HG03457 (cell line): ENCODE data around the gene DPYSL5.
A peak's percentile ranks its signal among the peaks of the same experiment; 100 is the strongest.

Source experiments
- ATAC-seq: cut with Tn5 transposase; IDR thresholded peaks from one replicate; pipeline ENCODE4 v1.9.1; 2021; ENCODE audit warnings: moderate number of reproducible peaks; ENCODE audit not compliant: unreplicated experiment

The DPYSL5 gene

GRCh38 chr2:26952374-26952773 is 104.4 kb downstream of the DPYSL5 start:
- ATAC-seq = no peak

GRCh38 chr2:26954135-26954534 is 106.2 kb downstream of the DPYSL5 start:
- no peak for ATAC-seq

- no peak for ATAC-seq
These were observed 109.1 kb downstream of the DPYSL5 start for GRCh38 chr2:26957041-26957440.

- no peak for ATAC-seq
These were observed 109.6 kb downstream of the DPYSL5 start for GRCh38 chr2:26957534-26957933.

- no peak for ATAC-seq
These were observed 111.4 kb downstream of the DPYSL5 start for GRCh38 chr2:26959331-26959730.

DNA sequence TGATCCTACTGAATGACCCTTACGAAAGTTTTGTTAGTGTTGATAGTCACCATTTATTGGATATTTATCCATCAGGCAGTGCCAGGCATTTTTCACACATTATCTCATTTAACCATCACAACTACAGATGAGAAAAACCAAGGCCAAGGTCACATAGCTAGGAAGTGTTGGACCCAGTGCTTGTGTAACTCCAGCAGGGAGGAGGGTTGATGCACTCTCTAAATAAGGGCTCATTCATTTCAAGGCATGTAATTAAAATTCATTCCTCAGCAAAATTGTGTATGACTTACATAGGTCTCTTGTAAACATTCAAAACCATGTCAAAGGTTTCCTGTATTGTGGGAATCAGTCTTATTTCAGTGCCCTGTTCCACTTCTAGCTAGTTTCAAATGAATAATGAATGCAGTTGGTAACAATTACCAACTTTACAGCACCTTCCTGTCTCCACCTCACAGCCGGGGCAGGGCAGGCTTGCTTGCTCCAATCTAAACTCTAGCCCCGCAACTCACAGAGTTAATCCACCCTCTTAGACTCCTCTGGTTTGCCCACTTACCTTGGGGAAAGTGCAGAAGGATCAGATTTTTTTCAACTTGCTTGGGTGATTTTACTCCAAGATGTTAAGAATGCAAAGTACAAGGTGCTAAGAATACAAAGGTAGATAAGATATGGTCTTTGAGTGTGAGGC is 116.7 kb downstream of the DPYSL5 start:
- ATAC-seq = no peak

DNA sequence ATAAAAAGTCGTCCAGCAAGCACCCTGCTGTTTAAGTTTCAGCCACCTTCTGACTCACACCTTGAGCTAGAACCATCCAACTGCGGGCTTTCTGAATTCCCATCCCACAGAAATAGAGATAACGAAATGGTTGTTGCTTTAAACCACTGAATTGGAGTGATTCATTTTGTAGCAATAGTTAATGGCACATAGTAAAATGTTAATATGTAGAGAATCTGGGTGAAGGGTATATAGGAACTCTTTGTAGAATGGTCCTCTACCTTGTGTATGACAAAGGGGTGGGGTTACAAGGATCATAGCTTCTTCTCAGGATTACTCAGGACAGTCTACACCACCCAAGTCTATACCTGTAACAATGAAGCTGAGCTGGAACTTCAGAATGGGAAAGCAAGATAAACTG is 120.1 kb downstream of the DPYSL5 start:
- ATAC-seq = no peak

DNA sequence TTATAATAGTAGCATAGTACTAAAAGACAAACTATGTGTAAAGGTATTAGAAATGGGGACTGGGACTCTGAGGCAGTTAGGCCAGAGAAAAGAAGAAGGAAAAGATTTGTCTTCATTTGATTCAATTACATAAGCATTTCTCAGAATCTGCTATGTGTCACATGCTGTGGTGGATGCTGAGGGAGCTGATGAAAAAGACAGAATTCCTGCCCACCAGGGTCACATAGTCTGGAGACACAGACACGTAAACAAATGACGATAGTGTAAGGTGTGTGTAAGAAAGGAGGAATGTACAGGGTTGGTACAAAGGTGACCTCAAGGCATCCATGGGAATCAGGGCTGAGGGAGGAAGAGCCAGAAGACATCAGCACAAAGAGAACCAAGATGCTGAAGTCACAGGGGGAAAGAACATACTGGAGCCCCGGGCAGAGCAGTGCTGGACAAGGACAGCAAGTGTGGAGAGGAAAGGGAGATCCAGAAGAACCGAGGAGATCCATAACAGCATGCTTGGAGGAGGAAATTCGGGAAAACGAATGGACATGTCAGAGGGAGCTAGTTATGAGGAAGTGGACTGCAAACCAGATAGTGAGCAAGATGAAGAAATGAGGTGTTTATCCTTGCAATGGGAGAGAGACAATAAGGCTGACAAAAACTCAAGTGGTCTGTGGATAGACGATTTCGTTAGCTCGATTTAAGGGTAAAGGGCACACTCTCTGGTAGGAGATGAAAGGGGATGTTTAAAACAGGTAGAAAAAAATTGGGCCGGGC is 121.3 kb downstream of the DPYSL5 start:
- ATAC-seq = no peak

DNA sequence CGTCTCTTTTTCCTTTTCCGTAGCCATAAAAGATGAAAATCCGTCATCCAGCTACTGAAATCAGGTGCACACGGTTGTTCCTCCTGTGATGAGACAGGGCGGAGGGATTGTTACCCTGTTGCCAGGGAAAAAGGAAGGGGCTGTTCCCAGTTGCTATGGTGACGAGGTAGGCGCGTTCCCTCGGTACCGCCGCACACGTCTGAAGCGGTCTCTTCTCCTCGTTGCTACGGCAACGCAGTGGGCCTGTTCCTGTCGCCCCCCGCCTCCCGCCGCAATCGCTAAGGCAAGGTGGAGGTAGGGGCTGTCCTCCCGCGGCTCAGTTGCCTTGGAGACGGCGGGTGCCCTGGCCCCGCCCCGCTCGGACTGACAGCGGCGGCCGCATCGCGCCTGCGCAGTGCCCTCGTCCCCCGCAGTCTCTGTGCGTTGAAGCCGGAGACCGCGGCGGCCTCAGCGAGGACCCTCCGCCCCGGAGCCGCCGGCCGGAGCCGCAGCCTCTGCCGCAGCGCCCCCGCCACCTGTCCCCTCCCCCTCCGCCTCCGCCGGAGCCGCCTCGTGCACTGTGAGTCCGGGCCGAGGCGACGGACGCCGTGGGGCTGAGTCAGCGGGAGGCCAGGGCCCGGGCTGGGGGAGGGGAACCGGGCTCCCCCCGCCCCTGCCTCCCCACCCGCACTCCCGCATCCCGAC is 122.5 kb downstream of the DPYSL5 start, which contains the start of gene MAPRE3:
TSS of gene MAPRE3 (plus strand) at position 394 of the 684 bp plus-strand sequence. CDS start 51,582 bp downstream, outside the sequence.
- ATAC-seq = peak; percentile 60

- no peak for ATAC-seq
These were observed 123.1 kb downstream of the DPYSL5 start for GRCh38 chr2:26970928-26971627.

- no peak for ATAC-seq
These were observed 124.2 kb downstream of the DPYSL5 start for GRCh38 chr2:26971911-26972786.

DNA sequence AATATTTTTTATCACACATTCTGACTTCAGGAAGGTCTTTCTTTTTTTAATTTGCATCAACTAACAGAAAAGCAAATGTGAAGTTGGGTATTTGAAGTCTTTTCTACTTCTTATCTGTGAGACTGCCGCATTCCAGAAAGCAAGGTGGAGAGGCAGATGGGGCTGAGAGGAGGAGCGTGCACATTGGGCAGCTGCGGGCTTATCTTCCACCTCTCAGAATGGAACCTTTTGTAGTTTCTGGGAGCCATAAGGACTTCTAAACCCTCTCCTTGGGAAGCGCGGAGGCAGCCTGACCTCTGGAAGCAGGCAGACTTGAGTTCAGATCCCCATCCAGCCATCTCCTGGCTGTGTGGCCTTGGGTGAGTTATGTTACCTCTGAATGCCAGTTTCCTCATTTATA is 126.4 kb downstream of the DPYSL5 start:
- ATAC-seq = no peak

DNA sequence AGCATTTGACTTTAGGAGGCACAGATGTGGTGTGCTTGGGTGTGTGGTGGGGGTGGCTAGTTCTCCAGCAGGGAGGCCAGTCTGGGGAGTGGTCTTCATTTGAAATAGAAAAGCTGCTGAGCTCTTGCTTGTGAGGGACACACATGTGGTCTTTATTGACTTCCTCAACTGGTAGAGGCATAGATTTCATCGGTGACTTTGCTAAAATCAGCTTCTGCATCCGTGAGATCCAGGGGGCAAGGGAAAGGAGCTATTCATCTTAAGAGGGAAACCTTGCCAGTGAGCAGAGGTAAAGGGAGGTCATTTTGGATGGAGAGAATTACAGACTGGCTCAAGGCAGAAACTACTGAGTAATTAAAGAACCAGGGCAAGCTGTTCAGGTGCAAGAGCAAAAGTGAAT is 127.2 kb downstream of the DPYSL5 start:
- no peak for ATAC-seq

DNA sequence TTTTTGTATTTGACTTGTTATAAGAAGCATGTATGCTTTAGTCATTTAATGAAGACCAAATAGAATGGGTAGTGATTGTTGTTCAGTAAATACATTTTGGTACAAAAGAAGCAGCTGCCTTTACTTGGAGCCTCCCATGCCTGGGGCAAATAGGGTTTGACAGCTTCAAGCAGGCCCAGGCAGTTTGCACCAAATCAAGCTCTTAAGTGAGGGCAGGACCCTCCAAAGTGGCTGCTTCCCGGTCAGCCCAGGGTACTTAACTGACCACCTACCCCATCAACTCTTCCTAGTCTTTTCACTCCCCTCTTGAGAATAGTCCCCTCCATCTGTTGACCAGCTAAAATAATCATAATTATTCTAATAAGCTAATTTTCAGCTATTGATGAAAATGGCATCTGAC is 127.7 kb downstream of the DPYSL5 start:
- no peak for ATAC-seq

GRCh38 chr2:26976237-26976636 is 128.3 kb downstream of the DPYSL5 start:
- no peak for ATAC-seq

- ATAC-seq = no peak
These were observed 129.1 kb downstream of the DPYSL5 start for GRCh38 chr2:26977012-26977411.

GRCh38 chr2:26978061-26978596 is 130.2 kb downstream of the DPYSL5 start:
- no peak for ATAC-seq

DNA sequence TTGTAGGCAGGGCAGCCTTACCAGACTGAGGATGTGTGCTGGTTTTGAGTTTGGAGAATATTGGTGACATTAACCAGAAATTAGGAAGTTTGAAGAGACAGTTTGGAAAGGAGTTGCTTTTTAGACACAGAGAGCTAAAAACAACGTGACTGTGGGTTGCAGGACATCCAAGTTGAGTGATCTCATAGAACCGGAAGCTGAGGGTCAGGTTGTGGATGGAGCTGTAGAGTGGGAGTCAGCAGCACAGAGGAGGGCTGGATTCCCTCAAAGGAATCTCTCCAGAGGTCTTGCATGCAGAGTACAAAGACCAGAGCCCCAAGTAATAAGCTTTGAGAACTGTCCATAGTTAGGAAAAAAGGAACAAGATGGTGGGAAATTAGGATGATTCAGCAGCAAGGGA is 131.8 kb downstream of the DPYSL5 start:
- no peak for ATAC-seq

GRCh38 chr2:26980971-26981370 is 133.0 kb downstream of the DPYSL5 start:
- ATAC-seq = no peak
